Lung (tissue), 12 donors: ENCODE data around the gene VAMP5. TPM values are rescaled to one million over a fixed set of nuclear protein-coding genes. Genes with fewer than 3 reads are reported as not detected.

Source experiments
- ATAC-seq: fragments of 200-7000 bp; cut with Tn5 transposase; one replicate; pipeline ENCODE4 v1.9.1; 2020; ENCODE audit warnings: moderate number of reproducible peaks; ENCODE audit not compliant: insufficient read depth, low FRiP score
- DNase-seq, 3 donors: peaks; one replicate each; pipeline ENCODE4 v3.0.0-alpha.2; 2013 to 2017
- H3K27ac ChIP-seq, 2 donors: one replicate each; pipeline ENCODE4 v1.5.1; 2013; ENCODE audit warnings: mild to moderate bottlenecking in 2 of 2, moderate library complexity in 2 of 2, control low read depth in 1 of 2, inconsistent platforms in 1 of 2, low read depth in 1 of 2, low read length in 1 of 2
- H3K27me3 ChIP-seq, 3 donors: one replicate each; pipeline ENCODE4 v1.5.1; 2013; ENCODE audit warnings: low read length in 2 of 3; ENCODE audit not compliant: control insufficient read depth in 3 of 3, insufficient read depth in 3 of 3
- H3K36me3 ChIP-seq, 4 donors: one replicate each; pipeline ENCODE4 v1.5.1; 2013; ENCODE audit warnings: low read length in 4 of 4, mild to moderate bottlenecking in 1 of 4, moderate library complexity in 1 of 4; ENCODE audit not compliant: control insufficient read depth in 4 of 4, insufficient read depth in 4 of 4
- H3K4me1 ChIP-seq, 5 donors: one replicate each; pipeline ENCODE4 v1.5.1; 2013; ENCODE audit warnings: low read length in 5 of 5, mild to moderate bottlenecking in 2 of 5, moderate library complexity in 1 of 5; ENCODE audit not compliant: control insufficient read depth in 5 of 5, insufficient read depth in 5 of 5
- H3K4me3 ChIP-seq: one replicate; pipeline ENCODE4 v1.5.1; 2013; ENCODE audit warnings: mild to moderate bottlenecking, control low read depth, moderate library complexity
- H3K9ac ChIP-seq, 2 donors: one replicate each; pipeline ENCODE4 v1.5.1; 2013; ENCODE audit warnings: low read length in 2 of 2, control low read depth in 1 of 2; ENCODE audit not compliant: insufficient read depth in 1 of 2
- H3K9me3 ChIP-seq, 4 donors: one replicate each; pipeline ENCODE4 v1.5.1; 2013; ENCODE audit warnings: low read length in 3 of 4, mild to moderate bottlenecking in 1 of 4, moderate library complexity in 1 of 4; ENCODE audit not compliant: control insufficient read depth in 4 of 4, insufficient read depth in 3 of 4
- CTCF ChIP-seq: IDR thresholded peaks from 2 replicates; pipeline ENCODE4 v1.5.1; 2012; ENCODE audit warnings: mild to moderate bottlenecking; ENCODE audit errors: control extremely low read depth, extremely low read depth
- WGBS, 2 donors: extraction: QIAGEN DNeasy Blood & Tissue Kit; methylation state at CpG; one replicate each; pipeline ENCODE4 v1.1.7; 2013; 5-methylcytosine and 5-hydroxymethylcytosine counted together
- polyA plus RNA-seq, 2 donors: library from polyadenylated mRNA; stranded (reverse); fragments of 200-250 nt; gene quantifications; one replicate each; pipeline ENCODE4 v1.2.1, GENCODE V29; 2013
- total RNA-seq, 2 donors: library from RNA; depleted of rRNA in 1 of 2; stranded (reverse); fragments of >200 nt in 1 of 2; gene quantifications; one replicate each; pipeline ENCODE4 v1.2.1, GENCODE V29; 2014 to 2021
- donor health status: control.
- donor health status: control.
- donor health status: Bipolar disorder and iron deficiency.
- donor health status: healthy.
- donor health status: DM: yes; HTN: yes; CAD: no.

Gene VAMP5
- total and polyA plus RNA-seq, 4 donors = 18.5 to 165 (median 73.0) TPM

- H3K9ac ChIP-seq = no peak overlapping the region
- H3K9me3 ChIP-seq = no peaks in the 10 kb centered on the region
- H3K27me3 ChIP-seq = no peaks in the 10 kb centered on the region
- H3K36me3 ChIP-seq = peaks cover 0 to 17% (median 7%) of the 10 kb centered on the region in 4 donors
- no peak for TF ChIP-seq CTCF
- H3K4me1 ChIP-seq = peaks cover 9 to 48% (median 35%) of the 10 kb centered on the region in 5 donors
- DNase-seq (no peak), ATAC-seq (no peak)
- H3K4me3 ChIP-seq = no peak overlapping the region
- peak overlapping the region in 1 of 2 donors; percentile 26 for H3K27ac ChIP-seq
- 66 to 83% methylated on average over 3 of the region's 3 CpGs for WGBS, 2 donors
Measured at GRCh38 chr2:85593023-85593422, 8.8 kb downstream of the VAMP5 start.

GRCh38 chr2:85594715-85595300 is 10.6 kb downstream of the VAMP5 start:
- Histone ChIP-seq H3K9me3 (no peaks in the 10 kb centered on the region), H3K4me3 (peak overlapping the region; percentile 48), H3K36me3 (peaks cover 0 to 33% (median 12%) of the 10 kb centered on the region in 4 donors), H3K27ac (peak overlapping the region; percentile 89 to 93), H3K4me1 (peaks cover 9 to 33% (median 28%) of the 10 kb centered on the region in 5 donors), H3K27me3 (no peaks in the 10 kb centered on the region), H3K9ac (peak overlapping the region in 1 of 2 donors; percentile 80)
- DNase-seq (no peak), ATAC-seq (no peak)
- 18% methylated on average over 13 of the region's 13 CpGs for WGBS, 2 donors
- no peak for TF ChIP-seq CTCF

GRCh38 chr2:85595301-85596025 is 11.2 kb downstream of the VAMP5 start, which contains the start of gene RNF181:
RNF181 (plus strand) TSS chr2:85595745; CDS start chr2:85595764, 19 bp downstream.
- Histone ChIP-seq H3K36me3 (peaks cover 0 to 39% (median 12%) of the 10 kb centered on the region in 4 donors), H3K27ac (peak within 1 kb of the TSS; percentile 89 to 93), H3K4me3 (peak within 1 kb of the TSS; percentile 77), H3K9ac (peak within 1 kb of the TSS; percentile 80 to 88), H3K9me3 (no peaks in the 10 kb centered on the region), H3K27me3 (no peaks in the 10 kb centered on the region), H3K4me1 (peaks cover 9 to 27% (median 23%) of the 10 kb centered on the region in 5 donors)
- TF ChIP-seq CTCF = no peak
- 0% methylated on average over 47 of the region's 47 CpGs for WGBS, 2 donors
- ATAC-seq (peak; percentile 96), DNase-seq (peak; percentile 97 to 100 (median 99))
